Thyroid gland (tissue), 4 donors: ENCODE results near the gene SLC14A1.

ENCODE experiments used
- CTCF ChIP-seq, 6 experiments: fragments of 200-600 bp in 3 of 6; fragments of 450-650 bp in 3 of 6; sonication (generic) in 3 of 6; IDR thresholded peaks; one replicate each; pipeline ENCODE4 v1.5.1; 2016 to 2019; ENCODE audit warnings: antibody characterized with exemption in 6 of 6, mild to moderate bottlenecking in 2 of 6, inconsistent platforms in 1 of 6, moderate library complexity in 1 of 6
- POLR2A ChIP-seq, 2 donors: fragments of 450-650 bp; IDR thresholded peaks; one replicate each; pipeline ENCODE4 v1.6.1; 2017; ENCODE audit warnings: antibody characterized with exemption in 2 of 2, mild to moderate bottlenecking in 2 of 2, moderate library complexity in 1 of 2

- TF ChIP-seq CTCF (IDR thresholded peaks at IDR 0.05) (no peak), POLR2A (IDR thresholded peaks at IDR 0.05) (no peak)
Measured at GRCh38 chr18:45775743-45776142, 51.8 kb downstream of the SLC14A1 start.
